Measurements from ENCODE around the gene CPXM2. TPM values are rescaled to one million over a fixed set of nuclear protein-coding genes. Genes with fewer than 3 reads are reported as not detected.

CPXM2 gene
- total RNA-seq, 1 experiment from 2014 or later, result not detected

GRCh38 chr10:123784216-123784615 lies 107.4 kb downstream of the CPXM2 start:
- intact Hi-C loops (cut with micrococcal nuclease; ENCODE audit: unreplicated experiment), result no loop called here
- Mint-ChIP-seq H3K4me3 (ENCODE audit: unreplicated experiment) (no peak overlapping the region), H3K36me3 (ENCODE audit: insufficient read depth, unreplicated experiment) (no peaks in the 10 kb centered on the region), H3K4me1 (ENCODE audit: low read depth, unreplicated experiment) (no peaks in the 10 kb centered on the region), H3K27ac (ENCODE audit: unreplicated experiment) (no peak overlapping the region), H3K27me3 (ENCODE audit: insufficient read depth, unreplicated experiment) (peaks cover 6% of the 10 kb centered on the region), H3K9me3 (ENCODE audit: unreplicated experiment) (no peaks in the 10 kb centered on the region)
- no peaks in the 10 kb centered on the region for H3K4me1 ChIP-seq
- DNase-seq, result no peak
- no peak for TF ChIP-seq CTCF (IDR thresholded peaks at IDR 0.05; ENCODE audit: insufficient read depth in 1 of 2, low read depth in 1 of 2, low read length in 1 of 2, severe bottlenecking in 1 of 2, unreplicated experiment in 1 of 2)
- H3K4me3 ChIP-seq (ENCODE audit: low read depth, low read length), result no peak overlapping the region
- H3K36me3 ChIP-seq (ENCODE audit: control insufficient read depth, insufficient read depth, low read length), result no peaks in the 10 kb centered on the region
- no peaks in the 10 kb centered on the region for H3K27me3 ChIP-seq (replicated peaks; ENCODE audit: control insufficient read depth, insufficient read depth, low read length)
- H3K9me3 ChIP-seq, result peaks cover 3% of the 10 kb centered on the region
- CTCF ChIA-PET, result no interaction called here
- POLR2A ChIA-PET, result no interaction called here
- no TSS peak for BruUV-seq (replicated peaks)

- H3K4me1 Mint-ChIP-seq (ENCODE audit: low read depth, unreplicated experiment), result no peaks in the 10 kb centered on the region
- no peak overlapping the region for H3K4me3 ChIP-seq (ENCODE audit: low read depth, low read length)
- H3K9me3 ChIP-seq, result no peaks in the 10 kb centered on the region
- intact Hi-C loops (cut with micrococcal nuclease; ENCODE audit: unreplicated experiment), result no loop called here
- TF ChIP-seq CTCF (IDR thresholded peaks at IDR 0.05; ENCODE audit: insufficient read depth in 1 of 2, low read depth in 1 of 2, low read length in 1 of 2, severe bottlenecking in 1 of 2, unreplicated experiment in 1 of 2), result no peak
- no TSS peak for BruUV-seq (replicated peaks)
- DNase-seq, result no peak
- peaks cover 6% of the 10 kb centered on the region for H3K27me3 Mint-ChIP-seq (ENCODE audit: insufficient read depth, unreplicated experiment)
- H3K27ac Mint-ChIP-seq (ENCODE audit: unreplicated experiment), result no peak overlapping the region
- ChIA-PET CTCF (no interaction called here), POLR2A (interaction anchor here (0.6 kb wide), 1 partner anchor 1270 kb away, joined by 6 read pairs; no protein-coding TSS in a partner anchor)
- H3K9me3 Mint-ChIP-seq (ENCODE audit: unreplicated experiment), result no peaks in the 10 kb centered on the region
- no peak overlapping the region for H3K4me3 Mint-ChIP-seq (ENCODE audit: unreplicated experiment)
- H3K36me3 Mint-ChIP-seq (ENCODE audit: insufficient read depth, unreplicated experiment), result no peaks in the 10 kb centered on the region
- H3K36me3 ChIP-seq (ENCODE audit: control insufficient read depth, insufficient read depth, low read length), result no peaks in the 10 kb centered on the region
- no peaks in the 10 kb centered on the region for H3K27me3 ChIP-seq (replicated peaks; ENCODE audit: control insufficient read depth, insufficient read depth, low read length)
- H3K4me1 ChIP-seq, result no peaks in the 10 kb centered on the region
Observed at GRCh38 chr10:123783296-123783695, 108.3 kb downstream of the CPXM2 start.

GRCh38 chr10:123782549-123782948 lies 109.1 kb downstream of the CPXM2 start:
- no peak for TF ChIP-seq CTCF (IDR thresholded peaks at IDR 0.05; ENCODE audit: insufficient read depth in 1 of 2, low read depth in 1 of 2, low read length in 1 of 2, severe bottlenecking in 1 of 2, unreplicated experiment in 1 of 2)
- BruUV-seq (replicated peaks), result no TSS peak
- H3K27ac Mint-ChIP-seq (ENCODE audit: unreplicated experiment), result no peak overlapping the region
- H3K36me3 Mint-ChIP-seq (ENCODE audit: insufficient read depth, unreplicated experiment), result no peaks in the 10 kb centered on the region
- ChIA-PET POLR2A (interaction anchor here (0.6 kb wide), 1 partner anchor 1269 kb away, joined by 6 read pairs; no protein-coding TSS in a partner anchor), CTCF (no interaction called here)
- H3K9me3 ChIP-seq, result no peaks in the 10 kb centered on the region
- H3K9me3 Mint-ChIP-seq (ENCODE audit: unreplicated experiment), result no peaks in the 10 kb centered on the region
- intact Hi-C loops (cut with micrococcal nuclease; ENCODE audit: unreplicated experiment), result no loop called here
- no peaks in the 10 kb centered on the region for H3K36me3 ChIP-seq (ENCODE audit: control insufficient read depth, insufficient read depth, low read length)
- H3K4me3 ChIP-seq (ENCODE audit: low read depth, low read length), result no peak overlapping the region
- peaks cover 11% of the 10 kb centered on the region for H3K27me3 Mint-ChIP-seq (ENCODE audit: insufficient read depth, unreplicated experiment)
- no peaks in the 10 kb centered on the region for H3K4me1 ChIP-seq
- H3K27me3 ChIP-seq (replicated peaks; ENCODE audit: control insufficient read depth, insufficient read depth, low read length), result no peaks in the 10 kb centered on the region
- H3K4me1 Mint-ChIP-seq (ENCODE audit: low read depth, unreplicated experiment), result no peaks in the 10 kb centered on the region
- H3K4me3 Mint-ChIP-seq (ENCODE audit: unreplicated experiment), result no peak overlapping the region
- no peak for DNase-seq

Data from Caco-2 (cell line).